ENCODE measurements around the gene GRIK2. TPM values are rescaled to one million over a fixed set of nuclear protein-coding genes. Genes with fewer than 3 reads are reported as not detected.

The GRIK2 gene
- total RNA-seq, 1 experiment from 2014 or later = 6.6 TPM

GRCh38 chr6:101847690-101848089 is 454.2 kb downstream of the GRIK2 start:
- H3K4me1 ChIP-seq (ENCODE audit: control insufficient read depth, insufficient read depth, low read length) = no peaks in the 10 kb centered on the region
- DNase-seq (ENCODE audit: low read depth, low spot score) = no peak
- ChIA-PET POLR2A (no interaction called here), CTCF (no interaction called here)
- no peak overlapping the region for H3K27ac ChIP-seq (ENCODE audit: low read length)
- no TSS peak for BruUV-seq (replicated peaks)
- intact Hi-C loops (cut with micrococcal nuclease; ENCODE audit: unreplicated experiment) (no loop called here), in situ Hi-C loops (cut with HindIII; ENCODE audit: low pct_unique_long_range_greater_than_20kb, low sequenced_read_pairs) (no loop called here)
- H3K27me3 ChIP-seq (ENCODE audit: control insufficient read depth, insufficient read depth, low read length) = no peaks in the 10 kb centered on the region
- TF ChIP-seq CTCF (IDR thresholded peaks at IDR 0.05) (no peak), POLR2AphosphoS5 (IDR thresholded peaks at IDR 0.05; ENCODE audit: low read depth, low read length) (no peak), TCF7L2 (IDR thresholded peaks at IDR 0.05; ENCODE audit: low read depth, low read length) (no peak), SIN3A (IDR thresholded peaks at IDR 0.05; ENCODE audit: borderline replicate concordance, insufficient read depth, low read depth, low read length) (no peak), REST (IDR thresholded peaks at IDR 0.05; ENCODE audit: insufficient read depth in 1 of 2, low read depth in 2 of 2, low read length in 1 of 2) (no peak)
- no peaks in the 10 kb centered on the region for H3K36me3 ChIP-seq (ENCODE audit: control insufficient read depth, insufficient read depth, low read length)
- H3K4me3 ChIP-seq (ENCODE audit: low read depth in 2 of 2, low read length in 2 of 2) = no peak overlapping the region
- ATAC-seq = no peak
- H3K9me3 ChIP-seq (ENCODE audit: control insufficient read depth, insufficient read depth, low read depth, low read length) = no peaks in the 10 kb centered on the region

DNA sequence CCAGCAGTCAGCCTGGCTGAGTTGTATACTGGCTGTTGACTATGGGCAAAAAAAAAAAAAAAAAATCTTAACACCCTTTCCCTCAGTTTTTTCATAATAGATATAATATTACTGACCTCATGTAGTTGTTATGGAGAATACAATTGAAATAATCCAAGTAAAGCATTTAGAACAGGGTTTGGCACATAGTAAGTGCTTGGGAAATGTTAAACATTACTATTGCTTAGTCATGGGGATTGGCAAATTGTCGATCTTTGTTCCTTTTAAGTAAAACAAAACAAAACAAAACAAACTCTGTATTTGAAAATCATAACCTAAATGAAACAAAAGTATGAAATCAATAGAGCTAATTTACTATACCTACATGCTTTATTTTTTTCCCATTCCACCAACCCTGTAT is 458.4 kb downstream of the GRIK2 start:
- Histone ChIP-seq H3K36me3 (ENCODE audit: control insufficient read depth, insufficient read depth, low read length) (no peaks in the 10 kb centered on the region), H3K27me3 (ENCODE audit: control insufficient read depth, insufficient read depth, low read length) (no peaks in the 10 kb centered on the region), H3K4me3 (ENCODE audit: low read depth in 2 of 2, low read length in 2 of 2) (no peak overlapping the region), H3K4me1 (ENCODE audit: control insufficient read depth, insufficient read depth, low read length) (no peaks in the 10 kb centered on the region), H3K9me3 (ENCODE audit: control insufficient read depth, insufficient read depth, low read depth, low read length) (no peaks in the 10 kb centered on the region), H3K27ac (ENCODE audit: low read length) (no peak overlapping the region)
- in situ Hi-C loops (cut with HindIII; ENCODE audit: low pct_unique_long_range_greater_than_20kb, low sequenced_read_pairs) = no loop called here
- ChIA-PET CTCF (no interaction called here), POLR2A (no interaction called here)
- intact Hi-C loops (cut with micrococcal nuclease; ENCODE audit: unreplicated experiment) = no loop called here
- no peak for DNase-seq (ENCODE audit: low read depth, low spot score)
- ATAC-seq = no peak
- TF ChIP-seq TCF7L2 (IDR thresholded peaks at IDR 0.05; ENCODE audit: low read depth, low read length) (no peak), SIN3A (IDR thresholded peaks at IDR 0.05; ENCODE audit: borderline replicate concordance, insufficient read depth, low read depth, low read length) (no peak)
- no TSS peak for BruUV-seq (replicated peaks)

DNA sequence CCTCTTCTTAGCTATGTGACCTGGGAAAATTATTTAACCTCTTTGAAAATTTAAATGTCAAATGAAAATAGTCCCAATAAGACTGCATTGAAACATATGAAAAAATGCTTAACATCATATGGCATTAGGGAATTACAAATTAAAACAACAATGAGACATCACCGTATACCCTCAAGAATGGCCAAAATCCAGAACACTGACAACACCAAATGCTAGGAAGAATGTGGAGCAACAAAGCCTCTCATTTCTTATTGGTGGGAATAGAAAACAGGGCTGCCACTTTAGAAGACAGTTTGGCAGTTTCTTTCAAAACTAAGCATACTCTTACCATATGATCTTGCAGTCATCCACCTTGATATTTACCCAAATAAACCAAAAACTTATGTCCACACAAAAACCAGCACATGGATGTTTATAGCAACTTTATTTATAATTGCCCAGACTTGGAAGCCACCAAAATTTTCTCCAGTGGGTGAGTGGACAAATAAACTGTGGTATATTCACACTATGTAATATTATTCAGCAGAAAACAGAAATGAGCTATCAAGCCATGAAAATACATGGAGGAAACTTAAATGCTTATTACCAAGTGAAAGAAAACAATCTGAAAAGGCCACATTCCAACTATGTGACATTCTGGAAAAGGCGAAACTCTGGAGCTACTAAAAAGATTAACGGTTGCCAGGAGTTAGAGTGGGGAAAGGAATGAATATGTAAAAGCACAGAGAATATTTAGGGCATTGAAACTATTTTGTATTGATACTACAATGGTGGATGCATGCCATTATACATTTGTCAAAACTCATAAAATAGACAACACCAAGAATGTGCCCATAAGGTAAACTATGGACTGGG is 459.9 kb downstream of the GRIK2 start:
- no peaks in the 10 kb centered on the region for H3K36me3 ChIP-seq (ENCODE audit: control insufficient read depth, insufficient read depth, low read length)

More for the DNA sequence above, 459.9 kb downstream of the GRIK2 start:
- Histone ChIP-seq H3K4me3 (ENCODE audit: low read depth in 2 of 2, low read length in 2 of 2) (no peak overlapping the region), H3K27ac (ENCODE audit: low read length) (no peak overlapping the region), H3K4me1 (ENCODE audit: control insufficient read depth, insufficient read depth, low read length) (no peaks in the 10 kb centered on the region), H3K9me3 (ENCODE audit: control insufficient read depth, insufficient read depth, low read depth, low read length) (no peaks in the 10 kb centered on the region), H3K27me3 (ENCODE audit: control insufficient read depth, insufficient read depth, low read length) (no peaks in the 10 kb centered on the region)
- intact Hi-C loops (cut with micrococcal nuclease; ENCODE audit: unreplicated experiment) (no loop called here), in situ Hi-C loops (cut with HindIII; ENCODE audit: low pct_unique_long_range_greater_than_20kb, low sequenced_read_pairs) (no loop called here)
- DNase-seq (ENCODE audit: low read depth, low spot score) = no peak
- ATAC-seq = no peak
- BruUV-seq (replicated peaks) = no TSS peak
- TF ChIP-seq CTCF (IDR thresholded peaks at IDR 0.05) = no peak
- TF ChIP-seq SIN3A (IDR thresholded peaks at IDR 0.05; ENCODE audit: borderline replicate concordance, insufficient read depth, low read depth, low read length) = no peak
- TF ChIP-seq REST (IDR thresholded peaks at IDR 0.05; ENCODE audit: insufficient read depth in 1 of 2, low read depth in 2 of 2, low read length in 1 of 2) = no peak
- no peak for TF ChIP-seq TCF7L2 (IDR thresholded peaks at IDR 0.05; ENCODE audit: low read depth, low read length)
- TF ChIP-seq POLR2AphosphoS5 (IDR thresholded peaks at IDR 0.05; ENCODE audit: low read depth, low read length) = no peak
- ChIA-PET POLR2A (no interaction called here), CTCF (no interaction called here)
